Esophagus squamous epithelium (tissue), 5 donors: ENCODE data around the gene RNF144A. TPM values are rescaled to one million over a fixed set of nuclear protein-coding genes. Genes with fewer than 3 reads are reported as not detected.

Experiments
- DNase-seq: peaks from one replicate; lab custom pipeline; 2025; lab: John Stamatoyannopoulos, UW
- H3K27ac ChIP-seq, 4 donors: fragments of 200-600 bp; sonication (generic); one replicate each; pipeline ENCODE4 v1.5.1; 2016 to 2019; ENCODE audit warnings: mild to moderate bottlenecking in 1 of 4
- H3K27me3 ChIP-seq, 4 donors: fragments of 200-600 bp; sonication (generic); 1 replicate in 3 of 4; 2 replicates in 1 of 4; pipeline versions ENCODE4 v1.5.1 to v1.6.0; 2017 to 2021; ENCODE audit warnings: antibody characterized with exemption in 1 of 4
- H3K36me3 ChIP-seq, 3 donors: fragments of 200-600 bp; sonication (generic); one replicate each; pipeline ENCODE4 v1.5.1; 2016 to 2019
- H3K4me1 ChIP-seq, 3 donors: fragments of 200-600 bp; sonication (generic); one replicate each; pipeline ENCODE4 v1.5.1; 2017 to 2019
- H3K4me3 ChIP-seq, 4 donors: fragments of 200-600 bp; sonication (generic); 1 replicate in 3 of 4; 2 replicates in 1 of 4; pipeline ENCODE4 v1.5.1; 2016 to 2019; ENCODE audit warnings: mild to moderate bottlenecking in 2 of 4, moderate library complexity in 1 of 4
- H3K9me3 ChIP-seq, 3 donors: fragments of 200-600 bp; sonication (generic); one replicate each; pipeline ENCODE4 v1.5.1; 2016 to 2019
- POLR2A ChIP-seq, 4 donors: fragments of 450-650 bp; IDR thresholded peaks; one replicate each; pipeline ENCODE4 v1.6.1; 2017; ENCODE audit warnings: antibody characterized with exemption in 4 of 4, mild to moderate bottlenecking in 4 of 4, moderate library complexity in 3 of 4
- WGBS, 2 donors: methylation state at CpG; one replicate each; pipeline ENCODE4 v1.1.5; 2018; 5-methylcytosine and 5-hydroxymethylcytosine counted together
- intact Hi-C: fragments of 100-400 bp; cut with DNase I; formaldehyde crosslinking; loops from one replicate; pipeline ENCODE4 v1.15.0; 2022
- total RNA-seq, 4 donors: library from RNA; depleted of rRNA; stranded (reverse); fragments of >200 nt; gene quantifications; one replicate each; pipeline ENCODE4 v1.1.0, GENCODE V29; 2016
- TF ChIP-seq, protein P1 (sequence below), 6 experiments: fragments of 450-650 bp in 4 of 6; fragments of 200-600 bp in 2 of 6; sonication (generic) in 2 of 6; IDR thresholded peaks; one replicate each; pipeline ENCODE4 v1.5.1; 2016 to 2019; ENCODE audit warnings: antibody characterized with exemption in 6 of 6, mild to moderate bottlenecking in 4 of 6, moderate library complexity in 4 of 6
- donor health status: DM: yes; HTN: yes; CAD: no.

The RNF144A gene
- total RNA-seq, 4 donors from 2014 or later: 6.2 to 11.6 (median 8.2) TPM

DNA sequence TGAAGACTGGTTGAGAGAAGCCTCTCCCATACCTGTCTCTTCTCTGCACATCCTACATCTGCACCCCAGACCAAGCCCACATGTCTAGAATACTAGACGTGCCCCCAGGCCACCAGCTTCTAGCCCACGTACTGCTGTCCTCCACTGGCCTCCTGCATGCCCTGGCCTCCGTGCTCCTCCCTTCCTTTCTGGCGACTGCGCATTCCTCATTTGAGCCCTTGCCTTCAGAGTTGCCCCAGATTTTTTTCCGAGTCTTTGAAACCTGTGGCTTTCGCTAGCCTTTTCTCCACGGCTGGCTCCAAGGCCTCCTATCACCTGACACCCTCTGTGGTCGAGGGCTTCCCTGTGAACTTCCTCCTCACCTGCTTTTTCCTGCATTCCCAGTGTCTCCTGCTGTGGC is 11.2 kb downstream of the RNF144A start:
- Histone ChIP-seq H3K4me1 (peaks cover 0 to 13% (median 0%) of the 10 kb centered on the region in 3 donors), H3K27me3 (no peaks in the 10 kb centered on the region), H3K36me3 (no peaks in the 10 kb centered on the region), H3K4me3 (no peak overlapping the region), H3K27ac (no peak overlapping the region), H3K9me3 (no peaks in the 10 kb centered on the region)
- no peak for DNase-seq
- TF ChIP-seq, protein P1, sequence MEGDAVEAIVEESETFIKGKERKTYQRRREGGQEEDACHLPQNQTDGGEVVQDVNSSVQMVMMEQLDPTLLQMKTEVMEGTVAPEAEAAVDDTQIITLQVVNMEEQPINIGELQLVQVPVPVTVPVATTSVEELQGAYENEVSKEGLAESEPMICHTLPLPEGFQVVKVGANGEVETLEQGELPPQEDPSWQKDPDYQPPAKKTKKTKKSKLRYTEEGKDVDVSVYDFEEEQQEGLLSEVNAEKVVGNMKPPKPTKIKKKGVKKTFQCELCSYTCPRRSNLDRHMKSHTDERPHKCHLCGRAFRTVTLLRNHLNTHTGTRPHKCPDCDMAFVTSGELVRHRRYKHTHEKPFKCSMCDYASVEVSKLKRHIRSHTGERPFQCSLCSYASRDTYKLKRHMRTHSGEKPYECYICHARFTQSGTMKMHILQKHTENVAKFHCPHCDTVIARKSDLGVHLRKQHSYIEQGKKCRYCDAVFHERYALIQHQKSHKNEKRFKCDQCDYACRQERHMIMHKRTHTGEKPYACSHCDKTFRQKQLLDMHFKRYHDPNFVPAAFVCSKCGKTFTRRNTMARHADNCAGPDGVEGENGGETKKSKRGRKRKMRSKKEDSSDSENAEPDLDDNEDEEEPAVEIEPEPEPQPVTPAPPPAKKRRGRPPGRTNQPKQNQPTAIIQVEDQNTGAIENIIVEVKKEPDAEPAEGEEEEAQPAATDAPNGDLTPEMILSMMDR (IDR thresholded peaks at IDR 0.05): no peak
- TF ChIP-seq POLR2A (IDR thresholded peaks at IDR 0.05): no peak
- intact Hi-C loops: no loop called here
- WGBS, 2 donors: 80 to 81% methylated on average over 9 of the region's 9 CpGs

DNA sequence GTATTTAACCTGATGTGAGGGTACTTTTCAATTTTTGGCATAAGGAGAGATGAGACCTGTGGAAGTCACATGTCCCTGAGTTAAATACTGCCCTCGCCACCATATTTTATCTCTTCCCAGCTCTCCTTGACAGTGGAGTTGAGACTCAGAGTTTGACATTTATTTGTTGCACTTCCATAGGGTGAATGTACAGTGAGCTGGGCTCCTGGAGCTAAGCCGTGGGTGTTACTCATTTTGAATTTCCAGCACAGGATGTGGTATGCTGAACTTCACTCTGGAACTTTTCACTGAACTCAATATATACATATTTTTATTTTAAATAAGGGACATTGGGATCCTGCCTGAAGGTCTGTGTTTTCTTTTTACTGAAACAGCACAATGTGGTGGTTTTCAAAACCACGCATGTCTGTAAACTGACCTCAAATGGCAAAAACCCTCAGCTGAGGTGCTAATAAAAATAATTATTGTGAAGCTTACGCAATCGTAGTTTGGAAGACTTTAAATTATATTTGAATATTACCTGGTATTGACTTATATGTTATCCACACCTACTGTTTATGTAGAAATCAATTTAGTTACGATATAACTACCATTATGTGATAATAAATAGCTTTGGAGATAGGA is 12.1 kb downstream of the RNF144A start:
- TF ChIP-seq, protein P1 (IDR thresholded peaks at IDR 0.05): no peak
- TF ChIP-seq POLR2A (IDR thresholded peaks at IDR 0.05): no peak
- H3K9me3 ChIP-seq: no peaks in the 10 kb centered on the region
- H3K4me3 ChIP-seq: no peak overlapping the region
- intact Hi-C loops: no loop called here
- H3K4me1 ChIP-seq: peaks cover 0 to 13% (median 0%) of the 10 kb centered on the region in 3 donors
- no peak for DNase-seq
- WGBS, 2 donors: 77 to 82% methylated on average over 6 of the region's 6 CpGs
- H3K27ac ChIP-seq: no peak overlapping the region
- no peaks in the 10 kb centered on the region for H3K36me3 ChIP-seq
- no peaks in the 10 kb centered on the region for H3K27me3 ChIP-seq

DNA sequence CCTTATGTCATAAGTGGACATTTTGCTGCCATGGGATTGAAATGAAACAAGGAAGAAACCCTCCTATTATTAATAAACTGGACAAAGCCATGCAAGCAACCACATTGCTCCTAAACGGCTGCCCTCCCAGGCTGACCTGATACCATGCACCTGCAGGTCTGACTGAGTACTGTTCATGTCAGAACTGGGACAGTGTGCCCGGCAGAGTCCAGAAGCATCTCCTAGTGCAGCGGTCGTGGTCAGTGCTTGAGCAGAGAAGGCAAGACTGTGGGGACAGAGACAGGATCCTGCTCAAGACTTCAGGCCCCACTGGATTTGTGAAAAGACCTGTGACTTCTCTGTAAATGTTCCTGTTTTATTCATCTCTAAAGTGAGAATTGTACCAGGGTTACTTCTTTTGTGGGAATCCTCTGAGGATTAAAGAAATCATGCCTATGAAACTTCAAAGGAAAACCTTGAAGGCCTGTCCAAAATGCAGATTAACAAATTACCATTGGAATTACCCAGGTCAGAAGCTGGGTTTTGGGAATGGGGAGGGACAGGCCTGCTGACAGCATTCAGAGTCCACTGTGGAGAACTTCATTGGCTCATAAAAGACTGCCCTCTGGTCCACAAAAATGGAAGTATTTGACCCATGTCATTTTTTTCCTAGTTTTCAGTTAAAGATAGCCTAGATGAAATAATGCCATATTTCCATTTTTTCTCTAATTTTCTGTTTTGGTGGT is 13.9 kb downstream of the RNF144A start:
- intact Hi-C loops: no loop called here
- Histone ChIP-seq H3K27ac (no peak overlapping the region), H3K4me1 (peaks cover 0 to 6% (median 0%) of the 10 kb centered on the region in 3 donors), H3K9me3 (no peaks in the 10 kb centered on the region), H3K36me3 (no peaks in the 10 kb centered on the region), H3K27me3 (no peaks in the 10 kb centered on the region), H3K4me3 (no peak overlapping the region)
- 81 to 86% methylated on average over 4 of the region's 4 CpGs for WGBS, 2 donors
- no peak for DNase-seq
- TF ChIP-seq POLR2A (IDR thresholded peaks at IDR 0.05): no peak
- TF ChIP-seq, protein P1 (IDR thresholded peaks at IDR 0.05): no peak

DNA sequence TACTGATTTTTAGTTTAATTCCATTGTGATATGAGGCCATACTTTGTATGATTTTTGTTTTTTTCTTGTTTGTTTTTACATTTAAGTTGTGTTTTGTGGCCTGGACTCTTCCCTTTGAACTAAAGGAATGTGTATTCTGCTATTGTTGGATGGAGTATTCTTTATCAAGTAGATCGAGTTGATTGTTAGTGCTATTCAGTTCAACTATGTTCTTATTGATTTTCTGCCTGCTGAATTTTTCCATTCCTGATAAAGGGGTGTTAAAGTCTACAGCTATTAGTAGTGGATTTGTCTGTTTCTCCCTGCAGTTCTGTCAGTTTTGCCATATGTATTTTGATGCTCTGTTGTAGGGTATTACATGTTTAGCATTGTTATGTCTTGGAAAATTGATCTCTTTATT is 14.5 kb downstream of the RNF144A start:
- Histone ChIP-seq H3K27ac (no peak overlapping the region), H3K4me3 (no peak overlapping the region), H3K4me1 (peaks cover 0 to 6% (median 0%) of the 10 kb centered on the region in 3 donors), H3K36me3 (no peaks in the 10 kb centered on the region), H3K27me3 (no peaks in the 10 kb centered on the region), H3K9me3 (no peaks in the 10 kb centered on the region)
- intact Hi-C loops: no loop called here
- no peak for DNase-seq
- TF ChIP-seq POLR2A (IDR thresholded peaks at IDR 0.05): no peak
- TF ChIP-seq, protein P1 (IDR thresholded peaks at IDR 0.05): no peak
- WGBS, 2 donors: 87 to 93% methylated on average over 1 of the region's 1 CpG

DNA sequence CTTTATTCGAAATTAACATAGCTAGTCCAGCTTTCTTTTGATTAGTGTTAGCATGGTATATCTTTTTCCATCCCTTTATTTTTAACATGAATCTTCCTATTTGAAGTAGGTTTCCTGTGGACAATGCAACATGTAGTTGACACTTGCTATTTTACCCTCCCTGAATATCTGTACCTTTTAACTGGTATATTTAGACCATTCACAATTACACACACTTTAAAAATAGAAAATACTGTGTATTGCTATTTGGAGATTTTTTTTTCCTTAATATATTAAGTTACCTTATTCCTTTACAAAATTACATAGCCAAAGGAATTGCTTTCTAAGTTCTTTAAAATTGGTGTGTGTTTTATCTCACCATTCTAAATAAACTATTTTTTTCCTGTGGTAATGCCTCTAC is 15.0 kb downstream of the RNF144A start:
- H3K9me3 ChIP-seq: no peaks in the 10 kb centered on the region
- peaks cover 0 to 5% (median 0%) of the 10 kb centered on the region in 3 donors for H3K4me1 ChIP-seq
- no peak overlapping the region for H3K27ac ChIP-seq
- intact Hi-C loops: no loop called here
- TF ChIP-seq POLR2A (IDR thresholded peaks at IDR 0.05): no peak
- TF ChIP-seq, protein P1 (IDR thresholded peaks at IDR 0.05): no peak
- no peak for DNase-seq
- WGBS, 2 donors: 79 to 91% methylated on average over 1 of the region's 1 CpG
- no peak overlapping the region for H3K4me3 ChIP-seq
- no peaks in the 10 kb centered on the region for H3K27me3 ChIP-seq
- no peaks in the 10 kb centered on the region for H3K36me3 ChIP-seq
